Epidermal melanocyte (primary cell): ENCODE results near the gene RBMY1J.
"Not testable (repeated sequence)": the region's sequence is repeated elsewhere in the genome, so short reads cannot be mapped to it uniquely, and the experiment has no call there.

Experiments used
- DNase-seq: peaks from one replicate; pipeline ENCODE4 v3.0.0; 2011; ENCODE audit warnings: low spot score; ENCODE audit not compliant: insufficient read length

The RBMY1J gene

DNA sequence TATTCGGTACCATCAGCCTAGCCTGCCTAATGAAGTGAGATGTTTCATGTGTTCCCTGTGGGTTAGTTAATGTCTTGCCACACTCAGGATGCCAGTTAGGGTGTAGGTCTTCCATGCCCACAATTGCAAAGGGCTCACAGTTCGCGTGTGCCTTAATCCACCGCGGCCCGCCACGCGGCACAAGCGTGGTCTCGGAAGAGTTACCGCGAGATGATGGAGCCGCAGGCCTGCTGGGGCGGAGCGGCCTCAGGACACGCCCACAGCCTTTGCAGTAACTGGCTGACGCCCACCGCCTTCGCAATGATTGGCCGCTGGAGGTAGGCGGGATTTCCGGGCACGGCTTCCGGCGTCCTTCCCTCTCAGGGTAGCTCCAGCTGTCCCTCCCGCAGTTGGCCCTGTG lies at the start of gene RBMY1J:
TSS of gene RBMY1J (plus strand) at position 301 of the 400 bp plus-strand sequence. CDS start 2,038 bp downstream, outside the sequence.
- DNase-seq, result not testable (repeated sequence)

DNA sequence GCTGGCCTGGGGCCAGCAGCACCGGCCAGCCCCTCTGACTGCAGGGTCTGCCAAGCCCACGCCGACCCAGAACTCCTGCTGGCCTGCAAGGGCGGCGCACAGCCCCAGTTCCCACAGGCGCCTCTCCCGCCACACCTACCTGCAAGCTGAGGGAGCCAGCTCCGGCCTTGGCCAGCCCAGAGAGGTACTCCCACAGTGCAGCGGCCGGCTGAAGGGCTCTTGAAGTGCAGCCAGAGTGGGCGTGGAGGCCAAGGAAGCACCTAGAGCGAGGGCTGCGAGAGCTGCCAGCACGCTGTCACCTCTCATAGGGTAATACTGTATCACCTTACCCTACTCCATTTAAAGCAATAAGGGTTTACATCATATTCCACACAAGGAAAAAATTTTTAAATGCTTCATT lies 35.8 kb upstream of the RBMY1J start:
- no peak for DNase-seq

DNA sequence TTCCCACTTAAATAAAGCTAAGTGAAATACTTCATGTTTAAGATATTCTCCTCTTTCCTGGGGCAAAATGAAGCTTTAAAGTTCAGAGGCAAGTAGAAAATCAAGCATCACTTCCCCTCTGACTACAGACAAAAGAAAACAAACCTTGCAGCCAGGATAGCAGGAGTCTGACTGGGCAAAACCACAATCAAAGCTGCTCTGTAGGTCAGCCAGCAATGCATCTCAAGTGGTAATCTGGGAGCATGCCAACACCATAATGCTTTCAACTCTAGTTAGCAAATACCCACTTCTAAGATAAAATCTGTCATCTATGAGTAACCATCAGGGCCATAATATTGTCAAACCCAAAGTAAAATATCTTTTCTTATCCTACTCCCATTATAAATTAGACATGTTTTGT lies 32.6 kb upstream of the RBMY1J start:
- DNase-seq, result no peak

DNA sequence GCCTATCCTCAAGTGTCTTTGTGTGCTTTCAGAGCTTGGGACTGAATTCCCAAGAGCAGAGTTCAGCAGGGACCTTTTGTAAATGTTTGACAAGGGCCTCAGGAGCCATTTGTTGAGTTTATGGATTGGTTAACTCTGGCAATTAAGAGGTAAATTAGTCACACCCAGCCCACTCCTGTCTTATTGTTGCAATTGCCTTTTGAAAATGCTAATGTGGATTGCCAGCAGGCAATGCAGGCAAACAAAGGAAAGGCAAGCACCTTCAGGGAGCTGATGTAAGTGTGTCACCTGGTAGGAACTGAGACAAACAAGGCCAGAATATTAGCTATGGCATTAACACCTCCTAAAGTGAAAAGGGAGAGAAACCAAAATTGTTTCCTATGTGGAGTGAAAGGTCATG lies 29.7 kb upstream of the RBMY1J start:
- no peak for DNase-seq

DNA sequence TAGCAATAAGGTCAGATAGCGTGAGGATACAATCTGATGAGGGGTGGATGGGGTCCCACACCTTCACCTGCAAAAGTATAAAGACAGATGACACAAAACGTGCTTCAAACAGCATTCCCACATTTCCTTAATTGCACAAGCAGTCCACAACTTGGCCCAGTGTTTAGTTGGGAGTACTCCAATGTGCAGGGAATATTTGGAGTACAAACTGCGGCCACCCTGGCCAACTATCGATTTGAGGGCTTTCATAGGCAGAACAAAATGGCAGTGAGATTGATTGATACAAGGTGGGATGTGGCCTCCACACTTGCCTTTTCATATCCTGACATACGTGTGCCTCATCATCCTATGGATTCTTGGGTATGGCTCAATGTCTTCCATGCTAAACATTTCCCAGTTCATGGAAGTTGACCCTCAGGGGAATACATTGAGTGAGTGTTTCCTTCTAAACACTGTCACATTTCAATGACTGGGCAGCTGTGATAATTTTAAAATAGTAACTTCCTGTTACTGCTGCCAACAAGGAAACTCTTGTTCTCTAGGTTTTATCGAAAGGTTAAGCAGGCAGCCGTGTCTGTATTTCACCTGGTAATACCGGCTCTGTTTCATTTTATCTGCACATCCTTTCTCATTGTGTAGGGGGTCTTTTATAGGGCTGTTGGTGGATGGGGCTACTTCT lies 41.6 kb downstream of the RBMY1J start:
- not testable (repeated sequence) for DNase-seq

DNA sequence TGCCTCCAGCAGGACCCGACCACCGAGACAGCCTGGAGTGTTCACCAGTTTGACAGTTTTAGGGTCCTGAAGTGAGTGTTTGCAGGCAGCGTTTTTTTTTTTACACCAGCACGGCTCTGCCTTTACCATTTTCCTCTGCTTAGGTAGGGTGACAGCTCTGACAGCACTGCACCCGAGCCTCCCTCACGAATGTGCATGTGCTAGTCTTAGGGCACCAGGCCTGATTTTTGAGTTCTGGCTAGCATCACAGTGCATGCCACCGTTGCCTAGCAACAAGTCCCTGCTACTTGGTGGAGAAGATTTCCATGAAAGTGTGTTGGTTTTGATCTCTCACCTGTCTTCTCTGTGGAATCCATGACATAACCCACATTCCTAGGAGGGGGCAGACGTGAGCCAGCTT lies 52.3 kb downstream of the RBMY1J start:
- DNase-seq, result not testable (repeated sequence)

DNA sequence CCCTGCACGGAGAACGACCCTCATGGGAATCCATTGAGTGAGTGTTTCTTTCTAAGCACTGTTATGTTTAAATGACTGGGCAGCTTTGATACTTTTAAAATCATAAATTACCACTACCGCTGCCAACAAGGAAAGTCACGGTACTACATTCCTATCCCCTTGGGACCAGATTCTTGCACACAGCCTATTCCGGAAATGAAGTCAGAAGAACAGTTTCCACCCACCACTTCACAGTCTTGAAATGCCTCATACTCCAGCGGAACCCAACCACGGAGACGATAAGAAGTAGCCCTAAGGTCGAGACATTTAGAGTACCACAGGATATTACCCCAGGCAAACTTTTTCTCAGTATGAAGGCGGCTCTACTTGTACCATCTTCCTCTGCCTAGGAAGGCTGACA lies 58.8 kb downstream of the RBMY1J start:
- not testable (repeated sequence) for DNase-seq
